ENCODE results near the gene TMEM167B. TPM values are rescaled to one million over a fixed set of nuclear protein-coding genes. Genes with fewer than 3 reads are reported as not detected.

Gene TMEM167B
- total and polyA plus RNA-seq, 2 of the 8 experiments (the other 6 are each of a cell fraction or from before 2014, with no cell fraction given): 3.6 to 14.8 TPM

DNA sequence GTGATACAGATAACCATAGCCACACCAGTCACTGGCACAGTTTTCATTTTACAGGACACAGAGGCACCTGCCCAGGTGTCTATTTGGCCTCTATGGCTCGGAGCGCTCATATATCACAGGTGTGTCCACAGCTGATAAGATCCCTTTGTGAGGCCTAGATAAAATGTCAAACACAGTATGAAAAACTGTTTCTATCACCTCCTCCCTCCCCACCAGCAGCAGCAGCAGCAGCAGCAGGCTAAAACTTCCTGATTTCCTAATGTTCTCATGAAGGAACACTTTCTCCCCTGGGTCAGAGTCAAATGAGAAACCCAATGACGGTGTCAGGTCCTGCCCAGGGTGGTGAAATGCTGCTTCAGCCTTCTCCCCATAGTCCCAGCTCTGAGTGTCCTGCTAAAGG lies 47.8 kb downstream of the TMEM167B start:
- Histone ChIP-seq H2AFZ (ENCODE audit: low read length) (no peak overlapping the region), H2BK5ac (ENCODE audit: low read depth, low read length) (no peak overlapping the region), H4K5ac (ENCODE audit: insufficient read length, low read depth, low read length) (no peak overlapping the region), H4K20me1 (replicated peaks in 1 of 2; ENCODE audit: control insufficient read depth in 1 of 2, insufficient read depth in 2 of 2, low read length in 2 of 2) (no peaks in the 10 kb centered on the region), H2BK20ac (ENCODE audit: low read length) (no peak overlapping the region), H3K9ac (replicated peaks in 1 of 4; ENCODE audit: extremely low read depth in 1 of 4, low read depth in 3 of 4, low read length in 3 of 4) (no peak overlapping the region), H3K4me1 (replicated peaks in 1 of 4; ENCODE audit: control insufficient read depth in 3 of 4, insufficient read depth in 4 of 4, low read length in 3 of 4) (no peaks in the 10 kb centered on the region), H3K36me3 (ENCODE audit: control insufficient read depth in 2 of 4, insufficient read depth in 4 of 4, low read length in 3 of 4) (no peaks in the 10 kb centered on the region), H3K27me3 (replicated peaks in 1 of 4; ENCODE audit: control insufficient read depth in 3 of 4, extremely low read depth in 1 of 4, insufficient read depth in 3 of 4, low read length in 3 of 4) (no peaks in the 10 kb centered on the region), H3K4me2 (ENCODE audit: insufficient read depth in 1 of 2, low read depth in 2 of 2, low read length in 2 of 2) (no peak overlapping the region), H2BK120ac (replicated peaks; ENCODE audit: low read depth, low read length) (no peak overlapping the region), H3K4me3 (ENCODE audit: extremely low read depth in 1 of 4, insufficient read depth in 2 of 4, low read depth in 3 of 4, low read length in 4 of 4) (no peak overlapping the region), H2BK15ac (ENCODE audit: low read length) (no peak overlapping the region), H3K14ac (ENCODE audit: insufficient read length) (no peak overlapping the region), H3K18ac (ENCODE audit: extremely low read depth, low read length) (no peak overlapping the region), H3K23me2 (ENCODE audit: low read depth, low read length) (no peaks in the 10 kb centered on the region), H3K79me1 (ENCODE audit: low read depth, low read length) (no peaks in the 10 kb centered on the region), H3K56ac (replicated peaks; ENCODE audit: insufficient read length, low read depth, low read length) (no peak overlapping the region), H2BK12ac (ENCODE audit: low read depth, low read length) (no peak overlapping the region), H2AK5ac (ENCODE audit: low read depth, low read length) (no peak overlapping the region), H4K8ac (ENCODE audit: extremely low read depth, insufficient read depth, low read length) (no peak overlapping the region; the same call in 1 of the 2 replicates), H4K91ac (replicated peaks; ENCODE audit: insufficient read length, low read length) (no peak overlapping the region), H3K9me3 (ENCODE audit: insufficient read depth in 2 of 2, low read depth in 1 of 2, low read length in 1 of 2) (no peaks in the 10 kb centered on the region), H3K27ac (ENCODE audit: low read depth, low read length) (no peak overlapping the region), H3K79me2 (ENCODE audit: control insufficient read depth in 1 of 2, insufficient read depth in 2 of 2, low read length in 2 of 2) (no peaks in the 10 kb centered on the region), H3K4ac (replicated peaks; ENCODE audit: insufficient read length, low read depth, low read length) (no peak overlapping the region), H3K23ac (ENCODE audit: insufficient read length) (no peak overlapping the region)
- FAIRE-seq (no peak), DNase-seq (ENCODE audit: low read depth in 1 of 2, low spot score in 2 of 2) (no peak)
- 98% methylated on average over 3 of the region's 3 CpGs; no CpG with 5 or more reads in 1 of the 2 experiments for WGBS, 2 experiments (ENCODE audit: extremely low coverage in 1 of 2, insufficient coverage in 1 of 2, insufficient read length in 1 of 2, insufficient replicate concordance in 2 of 2, low coverage in 1 of 2, low lambda C conversion rate in 2 of 2, missing lambda C conversion rate in 1 of 2)
- TF ChIP-seq BRCA1 (IDR thresholded peaks at IDR 0.05; ENCODE audit: low read depth, low read length) (no peak), TEAD4 (IDR thresholded peaks at IDR 0.05; ENCODE audit: low read depth, low read length) (no peak)
- ChIA-PET POLR2A (ENCODE audit: partially characterized antibody) (interaction anchor here (1.1 kb wide), 1 partner anchor 25 kb away, joined by 3 read pairs; a partner anchor contains a TSS), CTCF (ENCODE audit: partially characterized antibody) (interaction anchor here (0.8 kb wide), 1 partner anchor 24 kb away, joined by 3 read pairs; no protein-coding TSS in a partner anchor)

Data from H1 (cell line).